IPS DF 4.7 (cell line): ENCODE measurements around the gene FBXO38.

ENCODE experiments used
- DNase-seq: peaks from one replicate; pipeline ENCODE4 v3.0.0-alpha.2; 2013; ENCODE audit warnings: low spot score; ENCODE audit errors: extremely low read depth

FBXO38 gene

GRCh38 chr5:148385094-148385493 lies 1.3 kb downstream of the FBXO38 start:
- no peak for DNase-seq

- no peak for DNase-seq
Measured at GRCh38 chr5:148386041-148386440, 2.3 kb downstream of the FBXO38 start.

- no peak for DNase-seq
Measured at GRCh38 chr5:148387325-148387724, 3.6 kb downstream of the FBXO38 start.

- no peak for DNase-seq
Measured at GRCh38 chr5:148388696-148389095, 4.9 kb downstream of the FBXO38 start.

- DNase-seq = no peak
Measured at GRCh38 chr5:148390914-148391313, 7.2 kb downstream of the FBXO38 start.

GRCh38 chr5:148391422-148391821 lies 7.7 kb downstream of the FBXO38 start:
- DNase-seq = no peak

GRCh38 chr5:148393390-148393741 lies 9.6 kb downstream of the FBXO38 start:
- DNase-seq = no peak

GRCh38 chr5:148394587-148395019 lies 10.8 kb downstream of the FBXO38 start:
- DNase-seq = no peak

GRCh38 chr5:148395031-148395430 lies 11.3 kb downstream of the FBXO38 start:
- no peak for DNase-seq

- peak; percentile 75 for DNase-seq
Measured at GRCh38 chr5:148397968-148398595, 14.3 kb downstream of the FBXO38 start.

- no peak for DNase-seq
Measured at GRCh38 chr5:148398698-148399121, 15.0 kb downstream of the FBXO38 start.

GRCh38 chr5:148401604-148402003 lies 17.8 kb downstream of the FBXO38 start:
- no peak for DNase-seq

- no peak for DNase-seq
Measured at GRCh38 chr5:148403344-148403743, 19.6 kb downstream of the FBXO38 start.

- DNase-seq = no peak
Measured at GRCh38 chr5:148406406-148406805, 22.6 kb downstream of the FBXO38 start.

GRCh38 chr5:148408092-148408491 lies 24.3 kb downstream of the FBXO38 start:
- no peak for DNase-seq

- no peak for DNase-seq
Measured at GRCh38 chr5:148412124-148412523, 28.4 kb downstream of the FBXO38 start.

- DNase-seq = no peak
Measured at GRCh38 chr5:148414833-148415232, 31.1 kb downstream of the FBXO38 start.

- DNase-seq = no peak
Measured at GRCh38 chr5:148416416-148416815, 32.7 kb downstream of the FBXO38 start.

- DNase-seq = no peak
Measured at GRCh38 chr5:148416921-148417320, 33.2 kb downstream of the FBXO38 start.

- DNase-seq = no peak
Measured at GRCh38 chr5:148418511-148418910, 34.8 kb downstream of the FBXO38 start.

GRCh38 chr5:148421661-148422060 lies 37.9 kb downstream of the FBXO38 start:
- no peak for DNase-seq

GRCh38 chr5:148425808-148426207 lies 42.0 kb downstream of the FBXO38 start:
- DNase-seq = no peak

- no peak for DNase-seq
Measured at GRCh38 chr5:148426514-148426913, 42.8 kb downstream of the FBXO38 start.
